Hepatocyte (in vitro differentiated cells): ENCODE results near the gene FES. TPM values are rescaled to one million over a fixed set of nuclear protein-coding genes. Genes with fewer than 3 reads are reported as not detected.
A peak's percentile ranks its signal among the peaks of the same experiment; 100 is the strongest.

Experiments used
- DNase-seq: peaks from one replicate; pipeline ENCODE4 v3.0.0-alpha.2; 2016; ENCODE audit warnings: low spot score
- H2AFZ ChIP-seq: fragments of 200-600 bp; sonication (generic); 2 replicates; pipeline ENCODE4 v1.6.0; 2016; ENCODE audit warnings: antibody characterized with exemption, mild to moderate bottlenecking
- H3K27ac ChIP-seq: fragments of 200-600 bp; sonication (generic); 2 replicates; pipeline ENCODE4 v1.5.1; 2016; ENCODE audit warnings: mild to moderate bottlenecking
- H3K27me3 ChIP-seq: fragments of 200-600 bp; sonication (generic); 2 replicates; pipeline ENCODE4 v1.6.1; 2016
- H3K36me3 ChIP-seq: fragments of 200-600 bp; sonication (generic); replicated peaks from 2 replicates; pipeline ENCODE4 v1.5.1; 2016; ENCODE audit warnings: low read depth; ENCODE audit not compliant: insufficient read depth
- H3K4me1 ChIP-seq: fragments of 200-600 bp; sonication (generic); 2 replicates; pipeline ENCODE4 v1.5.1; 2016; ENCODE audit warnings: mild to moderate bottlenecking, moderate library complexity; ENCODE audit not compliant: insufficient read depth
- H3K4me2 ChIP-seq: fragments of 200-600 bp; sonication (generic); 2 replicates; pipeline ENCODE4 v1.6.0; 2016
- H3K4me3 ChIP-seq: fragments of 200-600 bp; sonication (generic); 2 replicates; pipeline ENCODE4 v1.5.1; 2016; ENCODE audit warnings: mild to moderate bottlenecking
- H3K79me2 ChIP-seq: fragments of 200-600 bp; sonication (generic); 2 replicates; pipeline ENCODE4 v1.6.0; 2017; ENCODE audit warnings: mild to moderate bottlenecking
- H3K9me2 ChIP-seq: fragments of 200-600 bp; sonication (generic); replicated peaks from 2 replicates; pipeline ENCODE4 v1.6.0; 2017; ENCODE audit warnings: mild to moderate bottlenecking; ENCODE audit not compliant: insufficient read depth
- H3K9me3 ChIP-seq: fragments of 200-600 bp; sonication (generic); 2 replicates; pipeline ENCODE4 v1.5.1; 2016; ENCODE audit warnings: low read depth, mild to moderate bottlenecking
- H4K20me1 ChIP-seq: fragments of 200-600 bp; sonication (generic); 2 replicates; pipeline ENCODE4 v1.6.0; 2016; ENCODE audit warnings: mild to moderate bottlenecking; ENCODE audit not compliant: insufficient read depth, poor library complexity, severe bottlenecking
- EZH2 ChIP-seq: fragments of 200-600 bp; sonication (generic); IDR thresholded peaks from 2 replicates; pipeline ENCODE4 v1.6.1; 2016; ENCODE audit warnings: antibody characterized with exemption, mild to moderate bottlenecking, borderline replicate concordance
- EZH2phosphoT487 ChIP-seq: fragments of 200-600 bp; sonication (generic); IDR thresholded peaks from one replicate; pipeline ENCODE4 v1.6.1; 2018; ENCODE audit warnings: antibody characterized with exemption, mild to moderate bottlenecking, low read depth, moderate library complexity; ENCODE audit not compliant: unreplicated experiment, severe bottlenecking
- WGBS: methylation state at CpG from one replicate; pipeline ENCODE4 v1.1.6; 2016; ENCODE audit warnings: low lambda C conversion rate; ENCODE audit errors: missing lambda C conversion rate; 5-methylcytosine and 5-hydroxymethylcytosine counted together
- polyA plus RNA-seq: library from polyadenylated mRNA; unstranded; fragments of >200 nt; fragmentation: Nextera tagmentation; extraction: Ambion mirVana; gene quantifications from 2 replicates; pipeline ENCODE4 v1.2.1, GENCODE V29; 2016
- total RNA-seq: library from RNA; depleted of rRNA; stranded (reverse); fragments of >200 nt; gene quantifications from 2 replicates; pipeline ENCODE4 v1.2.3, GENCODE V29; 2014
- TF ChIP-seq, protein P1 (sequence below): fragments of 200-600 bp; sonication (generic); IDR thresholded peaks from 2 replicates; pipeline ENCODE4 v1.5.1; 2016; ENCODE audit warnings: antibody characterized with exemption, mild to moderate bottlenecking; ENCODE audit not compliant: poor library complexity

The FES gene
- total and polyA plus RNA-seq, 2 experiments from 2014 or later: 7.3 to 13.5 TPM

DNA sequence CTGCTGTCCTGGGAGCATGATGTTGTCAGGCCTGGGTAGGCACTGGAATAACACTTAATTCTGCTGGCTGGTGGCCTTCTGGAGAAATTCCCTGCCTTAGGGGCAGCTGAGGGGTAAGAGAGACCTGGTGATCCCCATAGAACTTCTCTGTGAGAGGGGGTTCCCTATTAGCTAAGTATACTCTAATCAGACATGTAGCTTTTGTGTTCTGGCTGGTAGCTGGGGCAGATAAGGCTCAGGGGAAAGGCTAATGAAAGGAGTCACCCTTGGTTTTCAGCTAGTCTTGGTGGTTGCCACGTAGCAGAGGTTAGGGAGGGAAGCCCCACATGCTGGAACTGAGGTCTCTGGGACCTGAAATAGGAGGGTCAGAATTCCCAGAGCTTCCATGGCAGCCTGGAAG is 49.0 kb downstream of the FES start:
- Histone ChIP-seq H3K4me3 (no peak overlapping the region), H3K9me2 (no peaks in the 10 kb centered on the region), H3K27me3 (no peaks in the 10 kb centered on the region), H3K36me3 (no peaks in the 10 kb centered on the region), H3K4me2 (no peak overlapping the region), H3K79me2 (peaks cover 22% of the 10 kb centered on the region), H4K20me1 (no peaks in the 10 kb centered on the region), H3K9me3 (no peaks in the 10 kb centered on the region), H3K4me1 (peaks cover 11% of the 10 kb centered on the region), H3K27ac (no peak overlapping the region), H2AFZ (no peak overlapping the region)
- DNase-seq: no peak
- TF ChIP-seq, protein P1, sequence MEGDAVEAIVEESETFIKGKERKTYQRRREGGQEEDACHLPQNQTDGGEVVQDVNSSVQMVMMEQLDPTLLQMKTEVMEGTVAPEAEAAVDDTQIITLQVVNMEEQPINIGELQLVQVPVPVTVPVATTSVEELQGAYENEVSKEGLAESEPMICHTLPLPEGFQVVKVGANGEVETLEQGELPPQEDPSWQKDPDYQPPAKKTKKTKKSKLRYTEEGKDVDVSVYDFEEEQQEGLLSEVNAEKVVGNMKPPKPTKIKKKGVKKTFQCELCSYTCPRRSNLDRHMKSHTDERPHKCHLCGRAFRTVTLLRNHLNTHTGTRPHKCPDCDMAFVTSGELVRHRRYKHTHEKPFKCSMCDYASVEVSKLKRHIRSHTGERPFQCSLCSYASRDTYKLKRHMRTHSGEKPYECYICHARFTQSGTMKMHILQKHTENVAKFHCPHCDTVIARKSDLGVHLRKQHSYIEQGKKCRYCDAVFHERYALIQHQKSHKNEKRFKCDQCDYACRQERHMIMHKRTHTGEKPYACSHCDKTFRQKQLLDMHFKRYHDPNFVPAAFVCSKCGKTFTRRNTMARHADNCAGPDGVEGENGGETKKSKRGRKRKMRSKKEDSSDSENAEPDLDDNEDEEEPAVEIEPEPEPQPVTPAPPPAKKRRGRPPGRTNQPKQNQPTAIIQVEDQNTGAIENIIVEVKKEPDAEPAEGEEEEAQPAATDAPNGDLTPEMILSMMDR: no peak
- no peak for TF ChIP-seq EZH2
- no peak for TF ChIP-seq EZH2phosphoT487
- WGBS: 70% methylated on average over 1 of the region's 1 CpG

DNA sequence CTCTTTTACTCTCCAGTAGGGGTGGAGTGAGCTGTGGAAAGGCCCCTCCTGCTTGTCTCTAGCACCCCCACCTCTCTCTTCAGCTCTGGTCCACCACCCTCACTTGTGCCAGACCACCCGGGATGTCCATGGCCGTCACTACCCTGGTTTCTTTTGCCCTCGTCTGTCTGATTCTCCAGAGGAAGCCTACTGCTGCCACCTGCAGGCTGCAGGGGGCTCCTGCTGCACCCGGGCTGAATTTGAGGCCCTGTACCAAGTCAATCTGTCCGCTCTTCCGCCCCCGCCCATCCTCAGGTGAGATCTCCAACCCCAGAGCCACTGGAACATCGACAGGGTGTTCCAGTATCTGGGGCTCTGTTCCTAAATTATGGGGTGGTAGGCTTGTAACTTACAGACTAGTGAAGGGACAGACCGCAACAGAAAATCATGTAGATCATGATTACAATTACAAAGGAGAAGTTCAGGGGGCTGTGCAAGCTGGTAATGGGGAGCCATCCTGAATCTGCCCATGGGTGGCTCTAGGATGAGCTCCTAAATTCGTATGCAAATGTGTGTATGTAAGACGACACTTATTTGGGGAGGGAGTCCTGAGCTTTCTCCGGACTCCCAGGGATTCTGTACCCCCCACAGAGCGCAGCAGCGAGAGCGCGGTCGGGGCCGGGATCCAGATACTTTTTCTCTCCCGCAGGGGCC is 50.1 kb downstream of the FES start:
- peak overlapping the region; percentile 15 for H3K27ac ChIP-seq
- no peaks in the 10 kb centered on the region for H3K9me2 ChIP-seq
- H4K20me1 ChIP-seq: no peaks in the 10 kb centered on the region
- H3K36me3 ChIP-seq: no peaks in the 10 kb centered on the region
- H3K4me1 ChIP-seq: peaks cover 11% of the 10 kb centered on the region
- no peaks in the 10 kb centered on the region for H3K27me3 ChIP-seq
- TF ChIP-seq EZH2phosphoT487: no peak
- TF ChIP-seq, protein P1: peak; percentile 88
- no peaks in the 10 kb centered on the region for H3K9me3 ChIP-seq
- peak overlapping the region; percentile 100 for H3K4me2 ChIP-seq
- 2% methylated on average over 19 of the region's 19 CpGs for WGBS
- peak overlapping the region; percentile 86 for H3K4me3 ChIP-seq
- DNase-seq: peak; percentile 92
- H2AFZ ChIP-seq: peak overlapping the region; percentile 92
- H3K79me2 ChIP-seq: peaks cover 23% of the 10 kb centered on the region

DNA sequence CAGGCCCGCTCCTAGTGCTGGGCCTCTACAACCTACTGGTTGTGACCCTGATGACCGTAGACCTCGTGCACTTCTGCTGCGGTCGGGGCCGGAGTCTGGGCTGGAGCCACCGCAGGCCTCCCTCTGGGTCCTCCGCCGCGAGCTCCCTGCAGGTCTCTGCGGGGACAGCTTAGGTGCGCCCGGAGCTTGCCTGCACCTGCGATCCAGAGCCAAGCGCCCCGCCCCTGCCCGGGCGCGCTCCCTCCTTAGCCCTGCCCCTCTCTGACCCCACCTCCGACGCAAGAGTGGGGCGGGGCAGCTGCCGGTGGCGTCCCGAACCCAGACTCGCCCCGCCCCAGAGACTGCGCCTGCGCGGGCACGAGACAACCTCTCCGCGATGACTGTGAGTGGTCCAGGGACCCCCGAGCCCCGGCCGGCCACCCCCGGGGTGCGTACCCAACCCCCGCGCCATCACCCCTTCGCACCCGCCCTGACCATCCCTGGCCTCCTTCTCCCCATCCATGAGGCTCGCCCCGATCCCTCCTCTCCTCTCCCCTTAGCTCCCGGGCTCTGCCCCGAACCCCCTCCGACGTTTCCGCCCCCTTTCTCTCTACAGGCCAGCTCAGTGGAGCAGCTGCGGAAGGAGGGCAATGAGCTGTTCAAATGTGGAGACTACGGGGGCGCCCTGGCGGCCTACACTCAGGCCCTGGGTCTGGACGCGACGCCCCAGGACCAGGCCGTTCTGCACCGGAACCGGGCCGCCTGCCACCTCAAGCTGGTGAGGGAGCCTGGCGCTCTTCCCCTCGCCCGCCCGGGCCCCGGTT is 50.8 kb downstream of the FES start, which contains the start of gene UNC45A:
Gene UNC45A (plus strand): TSS at position 337 of the 803 bp plus-strand sequence. CDS start 40 bp downstream, at position 377.
- Histone ChIP-seq H3K4me1 (peaks cover 11% of the 10 kb centered on the region), H3K9me2 (no peaks in the 10 kb centered on the region), H3K9me3 (no peaks in the 10 kb centered on the region), H3K36me3 (no peaks in the 10 kb centered on the region), H4K20me1 (no peaks in the 10 kb centered on the region), H3K79me2 (peaks cover 23% of the 10 kb centered on the region), H3K27me3 (no peaks in the 10 kb centered on the region), H3K27ac (peak within 1 kb of the TSS; percentile 78), H3K4me3 (peak within 1 kb of the TSS; percentile 86), H3K4me2 (peak within 1 kb of the TSS; percentile 100), H2AFZ (peak within 1 kb of the TSS; percentile 92)
- peak; percentile 96 for DNase-seq
- TF ChIP-seq EZH2: no peak
- WGBS: 0% methylated on average over 22 of the region's 65 CpGs

DNA sequence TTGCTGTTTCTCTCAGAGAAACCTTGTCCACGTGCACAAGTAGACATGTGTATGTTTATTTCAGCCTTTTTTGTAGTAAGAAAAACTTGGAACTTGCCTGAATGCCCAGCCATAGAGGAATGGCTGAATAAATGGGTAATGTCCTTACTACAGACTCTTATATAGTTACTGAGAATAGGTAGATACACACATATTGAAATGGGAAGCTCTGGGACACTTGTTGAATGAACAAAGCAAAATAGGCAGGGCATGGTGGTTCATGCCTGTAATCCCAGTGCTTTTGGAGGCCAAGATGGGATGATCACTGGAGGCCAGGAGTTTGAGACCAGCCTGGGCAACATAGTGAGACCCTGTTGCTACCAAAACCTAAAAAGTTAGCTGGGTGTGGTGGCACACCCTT is 52.5 kb downstream of the FES start:
- no peak overlapping the region for H2AFZ ChIP-seq
- no peaks in the 10 kb centered on the region for H4K20me1 ChIP-seq
- 78% methylated on average over 1 of the region's 1 CpG for WGBS
- no peaks in the 10 kb centered on the region for H3K27me3 ChIP-seq
- peaks cover 23% of the 10 kb centered on the region for H3K79me2 ChIP-seq
- TF ChIP-seq, protein P1: no peak
- no peak for TF ChIP-seq EZH2phosphoT487
- TF ChIP-seq EZH2: no peak
- H3K27ac ChIP-seq: no peak overlapping the region
- H3K9me2 ChIP-seq: no peaks in the 10 kb centered on the region
- no peaks in the 10 kb centered on the region for H3K36me3 ChIP-seq
- no peak overlapping the region for H3K4me3 ChIP-seq
- peaks cover 11% of the 10 kb centered on the region for H3K4me1 ChIP-seq
- H3K9me3 ChIP-seq: no peaks in the 10 kb centered on the region
- H3K4me2 ChIP-seq: peak overlapping the region; percentile 100
- no peak for DNase-seq
